H1 (cell line): Measurements from ENCODE around the gene RSPH9. TPM values are rescaled to one million over a fixed set of nuclear protein-coding genes. Genes with fewer than 3 reads are reported as not detected.

Source experiments
- SRF ChIP-seq: IDR thresholded peaks from 2 replicates; pipeline ENCODE4 v1.6.1; 2011; ENCODE audit warnings: mild to moderate bottlenecking, low read depth, low read length, moderate library complexity
- TCF12 ChIP-seq: IDR thresholded peaks from 2 replicates; pipeline ENCODE4 v1.6.1; 2011; ENCODE audit warnings: low read depth, mild to moderate bottlenecking, low read length
- polyA plus RNA-seq, 7 experiments: library from polyadenylated mRNA; depleted of rRNA in 3 of 7; stranded (reverse) in 5 of 7; unstranded in 2 of 7; fragments of >200 nt in 5 of 7; fragments of 200-250 nt in 2 of 7; gene quantifications; 1 replicate in 5 of 7; 2 replicates in 1 of 7; 4 replicates in 1 of 7; pipeline versions ENCODE4 v1.2.1 to v1.2.3, GENCODE V29; 2011 to 2013; ENCODE audit warnings: missing spikeins in 2 of 7, mixed read lengths in 2 of 7
- total RNA-seq: library from RNA; stranded (reverse); fragmentation: NEBNext Ultra II Directional; extraction: Animal tissue kit (Norgen Biotek cat#: 25700); gene quantifications from 2 replicates; pipeline ENCODE4 v1.2.1, GENCODE V29; 2021

The RSPH9 gene
- total and polyA plus RNA-seq, 2 of the 8 experiments (the other 6 are each of a cell fraction or from before 2014, with no cell fraction given): 0.15 to 0.23 TPM

DNA sequence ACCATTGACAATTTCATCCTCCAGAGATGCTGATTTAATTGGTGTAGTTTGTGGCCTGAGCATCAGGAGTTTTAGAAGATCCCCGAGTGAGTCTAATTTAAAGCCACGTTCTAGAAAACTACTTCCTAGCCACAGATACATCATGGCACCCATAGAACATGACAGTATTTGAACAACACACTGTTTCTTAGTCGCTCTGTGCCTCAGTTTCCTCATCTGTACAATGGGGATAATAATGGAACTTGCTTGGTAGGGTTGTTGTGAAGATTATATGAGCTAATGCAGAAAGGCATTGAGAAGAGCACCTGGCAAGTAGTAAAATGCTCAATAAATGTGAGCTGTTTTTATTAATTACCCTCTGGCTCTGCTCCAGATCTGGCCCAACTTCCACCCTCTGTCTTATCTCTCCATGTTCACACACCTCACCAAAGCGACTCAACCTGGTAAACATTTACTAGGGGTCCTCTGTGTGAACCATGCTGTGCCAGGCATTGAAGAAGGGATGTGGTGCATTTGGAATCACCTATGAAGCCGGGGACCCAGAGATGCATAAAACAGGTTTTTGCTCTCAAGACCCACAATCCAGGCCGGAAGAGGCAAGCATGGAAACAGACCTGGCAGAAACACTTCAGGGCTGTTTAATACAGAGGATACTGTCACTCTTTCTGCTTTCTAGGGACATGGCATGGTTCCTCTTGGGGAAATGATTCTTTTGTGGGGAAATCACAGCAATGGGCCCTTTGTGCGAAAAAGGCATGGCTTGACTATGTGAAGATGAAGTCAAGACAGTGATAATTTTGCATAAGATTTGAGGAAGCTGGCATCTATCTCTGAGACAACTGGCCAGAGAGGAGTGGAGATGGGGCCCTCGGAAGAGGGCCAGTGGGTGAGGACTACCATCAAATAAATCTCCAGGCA is 58.9 kb downstream of the RSPH9 start (continued):
- TF ChIP-seq TCF12 (no peak), SRF (no peak)
